NCI-H2081 (cell line): Measurements from ENCODE around the gene DCUN1D3.
"Not testable (repeated sequence)": the region's sequence is repeated elsewhere in the genome, so short reads cannot be mapped to it uniquely, and the experiment has no call there.

ENCODE experiments used
- DNase-seq, 2 experiments: peaks; one replicate each; lab custom pipeline; 2025; lab: John Stamatoyannopoulos, UW

DCUN1D3 gene

DNA sequence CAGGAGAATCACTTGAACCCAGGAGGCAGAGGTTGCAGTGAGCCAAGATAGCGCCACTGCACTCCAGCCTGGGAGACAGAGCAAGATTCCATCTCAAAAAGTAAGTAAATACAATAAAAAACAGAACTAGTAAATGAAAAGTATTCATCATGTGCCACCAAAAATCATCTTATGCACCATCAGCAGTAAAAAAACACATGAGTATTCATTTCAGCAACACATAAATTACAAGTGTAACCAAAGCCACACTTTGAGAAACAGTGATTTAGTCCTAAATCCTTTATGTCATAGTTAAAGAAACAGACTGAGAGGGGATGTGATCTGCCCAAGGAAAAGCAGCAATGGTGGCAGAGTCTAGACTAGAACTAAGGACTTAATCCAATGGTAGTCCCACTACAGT lies 13.0 kb downstream of the DCUN1D3 start:
- DNase-seq: no peak

GRCh38 chr16:20886320-20886719 lies 13.8 kb downstream of the DCUN1D3 start:
- no peak for DNase-seq

DNA sequence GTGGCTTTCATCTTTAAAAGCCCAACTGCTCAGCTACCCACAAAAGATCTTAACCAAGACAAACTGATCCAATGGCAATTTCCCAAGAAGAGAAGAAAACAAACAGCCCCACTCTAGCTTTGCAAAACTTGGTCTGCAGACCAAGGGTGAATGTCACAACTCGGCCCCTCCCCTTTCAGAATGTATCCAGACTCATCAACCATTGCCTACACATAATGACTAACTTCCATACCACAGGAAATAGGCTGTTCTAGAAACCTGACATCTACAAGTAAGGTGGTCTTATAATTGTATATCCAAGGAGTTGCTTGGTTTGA lies 16.0 kb downstream of the DCUN1D3 start:
- no peak for DNase-seq

- no peak for DNase-seq
These were observed 16.5 kb downstream of the DCUN1D3 start for GRCh38 chr16:20883554-20884239.

DNA sequence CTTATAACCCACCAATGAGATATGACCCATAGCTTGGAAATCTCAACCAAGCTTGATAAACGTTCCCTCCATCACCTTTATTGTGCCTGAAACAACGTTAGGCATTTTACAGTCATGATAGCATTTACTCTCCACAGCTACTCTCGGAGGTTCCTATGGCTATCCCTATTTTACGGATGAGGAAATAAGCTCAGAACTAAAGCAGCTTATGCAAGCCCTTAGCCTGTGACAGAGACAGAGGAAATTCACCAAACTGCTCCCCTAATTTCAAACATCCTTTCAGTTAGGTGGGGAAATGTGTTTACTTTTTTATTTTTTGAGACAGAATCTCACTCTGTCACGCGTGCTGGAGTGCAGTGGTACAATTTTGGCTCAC lies 18.7 kb downstream of the DCUN1D3 start:
- DNase-seq: no peak

GRCh38 chr16:20880867-20881502 lies 19.2 kb downstream of the DCUN1D3 start:
- no peak for DNase-seq

DNA sequence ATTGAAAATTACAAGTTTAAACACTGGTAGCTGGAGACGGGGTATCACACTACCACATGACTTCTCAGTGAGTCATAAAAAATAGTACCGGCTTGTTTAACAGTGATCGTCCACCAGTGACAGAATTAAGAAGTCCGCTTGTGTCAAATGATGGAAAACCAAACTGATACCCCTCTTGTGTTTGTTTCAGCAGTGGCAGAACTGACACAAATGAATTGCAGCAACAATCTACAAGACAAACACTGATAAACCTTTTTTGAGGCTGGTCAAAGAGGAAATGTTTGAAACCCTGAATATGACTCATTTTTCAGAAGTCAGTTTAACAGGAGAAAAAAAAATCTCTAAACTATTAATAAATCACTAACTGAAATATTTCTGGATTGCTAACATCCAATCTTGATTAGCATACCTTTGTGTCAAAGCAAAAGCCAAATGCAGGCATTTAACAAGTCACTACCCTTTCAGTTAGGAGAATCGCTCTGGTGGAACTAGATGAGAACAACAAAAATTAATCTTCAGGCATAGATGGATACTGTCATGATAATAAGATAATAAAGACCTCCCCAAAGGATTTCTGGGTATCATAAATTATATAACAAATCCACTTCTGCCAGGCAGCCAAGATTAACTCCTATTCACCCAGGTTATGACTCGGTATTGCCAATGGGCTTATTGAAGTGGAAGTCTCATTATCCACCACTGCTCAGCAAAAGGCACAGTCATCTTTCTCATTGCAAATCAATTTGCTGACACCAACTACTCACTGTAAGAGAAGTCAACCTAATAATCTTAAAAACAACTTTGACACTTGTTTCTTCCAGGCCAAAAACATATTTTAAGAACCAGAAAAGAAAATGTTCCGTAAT lies 20.8 kb downstream of the DCUN1D3 start:
- DNase-seq: no peak

DNA sequence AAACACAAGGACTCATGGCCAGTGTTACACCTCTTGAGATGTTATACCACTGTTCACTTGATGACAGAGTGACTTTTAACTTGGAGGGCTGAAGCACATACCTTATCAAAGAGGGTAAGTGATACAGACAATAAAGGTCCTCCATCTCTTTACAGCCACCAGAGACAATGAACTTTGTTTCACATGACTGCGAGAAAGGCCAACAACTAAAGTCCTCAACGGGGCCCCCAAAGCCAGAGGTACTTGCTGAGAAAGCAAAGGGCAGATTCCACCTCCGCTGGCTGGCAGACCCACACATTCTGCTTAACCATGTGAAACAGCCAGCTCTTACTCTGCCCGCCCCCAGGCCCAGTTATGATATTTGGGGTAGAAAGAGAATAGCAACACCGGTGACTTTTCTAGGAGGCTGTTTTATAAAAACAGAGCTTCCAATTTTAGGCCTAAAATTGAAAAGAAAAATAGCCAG lies 21.4 kb downstream of the DCUN1D3 start:
- no peak for DNase-seq

DNA sequence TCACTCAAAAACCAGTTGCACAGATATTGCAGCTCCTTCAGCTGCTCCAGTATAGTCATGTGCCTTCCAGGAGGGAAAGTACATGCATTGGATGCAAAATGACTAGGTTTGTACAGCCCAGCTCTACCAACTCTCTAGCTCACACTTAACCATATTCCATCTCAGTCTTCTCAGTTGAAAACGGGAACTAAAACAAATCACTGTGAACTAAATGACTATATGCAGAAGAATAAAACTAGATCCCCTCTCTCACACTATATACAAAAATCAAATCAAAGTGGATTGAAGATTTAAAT lies 24.9 kb downstream of the DCUN1D3 start:
- DNase-seq: no peak

DNA sequence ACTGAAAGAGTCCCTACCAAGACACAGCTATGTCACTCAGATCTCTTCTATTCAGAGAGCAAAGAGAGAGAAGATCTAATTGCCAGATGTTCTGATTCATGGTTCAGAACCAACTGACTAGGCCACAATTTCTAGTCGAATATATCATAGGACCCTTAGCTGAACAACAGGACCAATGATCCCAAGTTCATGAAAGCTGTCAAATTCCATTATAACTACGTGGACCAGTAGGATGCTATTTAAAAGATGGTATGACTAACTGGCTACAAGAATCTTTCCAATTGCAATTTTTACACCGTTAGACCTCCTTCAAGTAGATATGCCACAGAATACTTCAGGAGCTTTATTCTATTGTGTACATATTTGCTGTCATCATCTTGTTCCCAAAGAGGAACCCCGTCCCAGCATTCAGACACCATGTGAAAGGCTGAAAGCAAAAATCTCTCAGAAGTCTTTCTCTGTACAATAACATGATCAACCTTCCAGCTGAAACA lies 26.0 kb downstream of the DCUN1D3 start:
- no peak for DNase-seq

GRCh38 chr16:20873331-20873730 lies 26.8 kb downstream of the DCUN1D3 start:
- no peak for DNase-seq

- DNase-seq: no peak
These were observed 28.0 kb downstream of the DCUN1D3 start for GRCh38 chr16:20871941-20872815.

DNA sequence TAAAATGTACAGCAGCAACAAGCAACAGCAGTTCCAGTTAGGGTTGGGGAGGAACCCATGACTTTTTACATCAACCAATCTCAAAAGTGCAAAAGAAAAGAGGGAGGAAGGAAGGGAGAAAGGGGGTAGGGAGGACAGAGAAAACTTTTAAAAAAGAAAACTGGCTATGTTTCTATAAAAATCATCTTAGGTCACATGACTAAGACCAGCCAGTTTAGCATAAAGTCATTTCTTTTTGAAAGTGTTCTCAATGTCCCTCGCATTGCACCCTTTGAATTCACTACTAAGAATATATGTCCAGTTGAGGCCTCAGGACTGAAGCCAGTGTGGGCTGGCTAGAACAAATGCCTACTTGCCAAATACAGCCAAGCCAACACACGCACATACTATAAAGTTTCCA lies 28.9 kb downstream of the DCUN1D3 start:
- no peak for DNase-seq

DNA sequence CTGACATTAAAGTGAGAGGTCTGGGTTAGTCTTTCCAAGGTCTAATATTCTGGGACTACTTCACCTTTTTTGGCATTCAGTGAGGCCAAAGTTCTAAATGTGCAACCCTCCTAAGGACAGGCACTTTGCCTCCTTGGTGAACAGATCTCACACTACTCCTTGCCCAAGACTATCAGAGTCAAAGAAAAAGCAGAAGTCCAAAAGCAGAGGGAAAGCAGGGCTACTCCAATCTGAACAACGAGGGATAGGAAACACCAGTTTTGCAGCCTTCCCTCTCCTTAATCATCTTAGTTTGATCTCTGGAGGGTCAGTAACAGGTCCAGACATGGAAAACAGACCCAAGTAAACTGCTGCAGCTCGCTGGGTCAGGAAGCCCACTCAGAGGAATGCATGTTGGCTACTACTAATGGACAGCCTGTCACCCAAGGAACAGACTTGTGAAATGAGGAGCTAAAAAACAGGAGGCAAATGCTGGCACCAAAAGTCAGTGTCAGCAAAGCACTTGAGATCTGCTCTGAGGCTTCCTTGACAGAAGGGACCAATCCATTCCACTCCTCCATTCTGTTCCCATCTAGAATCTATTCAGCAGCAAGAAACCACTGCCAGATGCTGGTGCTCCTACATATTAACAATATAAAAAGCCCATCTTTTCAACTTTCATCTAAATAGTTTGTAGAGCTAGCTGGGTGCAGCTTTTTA lies 29.9 kb downstream of the DCUN1D3 start:
- no peak for DNase-seq

GRCh38 chr16:20868890-20869289 lies 31.3 kb downstream of the DCUN1D3 start:
- no peak for DNase-seq

GRCh38 chr16:20867585-20867984 lies 32.6 kb downstream of the DCUN1D3 start:
- no peak for DNase-seq

- no peak for DNase-seq
These were observed 33.4 kb downstream of the DCUN1D3 start for GRCh38 chr16:20866801-20867200.

GRCh38 chr16:20866145-20866772 lies 33.9 kb downstream of the DCUN1D3 start:
- DNase-seq: no peak

- no peak for DNase-seq
These were observed 34.6 kb downstream of the DCUN1D3 start for GRCh38 chr16:20865420-20866131.

DNA sequence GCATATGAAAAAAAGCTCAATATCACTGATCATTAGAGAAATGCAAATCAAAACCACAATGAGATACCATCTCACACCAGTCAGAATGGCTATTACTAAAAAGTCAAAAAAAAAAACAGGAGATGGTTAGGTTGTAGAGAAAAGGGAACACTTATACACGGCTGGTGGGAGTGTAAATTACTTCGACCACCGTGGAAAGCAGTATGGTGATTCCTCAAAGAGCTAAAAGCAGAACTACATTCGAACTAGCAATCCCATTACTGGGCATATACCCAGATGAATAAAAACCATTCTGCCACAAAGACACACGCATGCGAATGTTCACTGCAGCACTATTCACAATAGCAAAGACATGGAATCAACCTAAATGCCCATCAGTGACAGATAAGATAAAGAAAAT lies 35.8 kb downstream of the DCUN1D3 start:
- not testable (repeated sequence) for DNase-seq
